Sciatic nerve (tissue), 2 donors: ENCODE data around the gene NUP188. TPM values are rescaled to one million over a fixed set of nuclear protein-coding genes. Genes with fewer than 3 reads are reported as not detected.

Source experiments
- ATAC-seq: fragments of 200-7000 bp; cut with Tn5 transposase; one replicate; pipeline ENCODE4 v1.9.1; 2020; ENCODE audit warnings: mild to moderate bottlenecking, moderate library complexity
- DNase-seq: peaks from one replicate; pipeline ENCODE4 v3.0.0-alpha.2; 2020; ENCODE audit warnings: low spot score
- intact Hi-C: fragments of 100-400 bp; cut with DNase I; formaldehyde crosslinking; loops from one replicate; pipeline ENCODE4 v1.14.2; 2022
- total RNA-seq: library from RNA; stranded (reverse); fragmentation: NEBNext Ultra II Directional; extraction: Animal tissue kit (Norgen Biotek cat#: 25700); gene quantifications from one replicate; pipeline ENCODE4 v1.2.1, GENCODE V29; 2021
- donor health status: DM: no; HTN: no; CAD: no.
- donor health status: DM: no; HTN: no; CAD: no.

NUP188 gene
- total RNA-seq, 1 donor from 2014 or later: 46.4 TPM

GRCh38 chr9:128912270-128912853, 35.1 kb upstream of the NUP188 start:
- DNase-seq: no peak
- peak; percentile 5 for ATAC-seq
- intact Hi-C loops: no loop called here

DNA sequence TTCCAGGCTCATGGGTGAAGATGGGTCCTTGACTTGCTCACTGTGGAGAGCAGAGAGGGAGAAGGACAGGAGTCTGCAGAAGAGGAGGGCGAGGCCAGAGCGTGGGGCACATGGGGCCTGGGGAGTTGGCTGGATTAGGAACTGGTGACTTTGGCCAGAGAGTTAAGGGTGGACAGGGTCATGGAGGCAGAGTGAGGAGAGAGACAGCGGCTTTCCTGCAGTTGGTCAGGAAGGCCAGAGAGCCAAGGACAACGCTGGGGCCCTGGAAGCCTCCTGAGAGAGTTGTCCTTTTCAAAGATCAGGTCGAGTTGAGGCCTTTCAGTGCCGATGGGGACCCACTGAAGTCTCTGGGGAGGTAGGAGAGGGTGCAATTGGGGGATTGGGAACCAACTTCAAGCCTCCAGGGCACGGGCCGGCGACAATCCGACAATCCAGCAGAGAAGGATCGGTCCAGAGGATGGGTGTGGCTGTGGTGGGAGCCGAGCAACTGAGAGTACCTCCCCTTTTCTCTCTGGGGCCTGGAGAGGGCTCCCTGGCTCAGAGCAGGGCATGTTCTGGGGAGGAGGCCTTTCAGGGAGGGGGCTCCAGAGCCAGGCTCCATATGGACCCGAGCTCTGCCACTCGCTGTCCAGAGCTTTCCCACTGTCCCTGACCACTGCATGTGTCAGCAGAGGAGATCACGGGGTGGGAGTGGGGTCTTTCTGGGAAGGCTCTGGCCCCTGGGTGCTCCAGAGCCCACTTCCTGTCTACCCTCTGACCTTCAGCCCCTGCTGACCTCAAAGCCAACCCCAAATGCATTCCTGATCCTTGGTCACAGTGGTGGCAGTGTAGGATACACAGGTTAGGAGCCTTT, 34.2 kb upstream of the NUP188 start:
- ATAC-seq (no peak), DNase-seq (no peak)
- intact Hi-C loops: no loop called here

DNA sequence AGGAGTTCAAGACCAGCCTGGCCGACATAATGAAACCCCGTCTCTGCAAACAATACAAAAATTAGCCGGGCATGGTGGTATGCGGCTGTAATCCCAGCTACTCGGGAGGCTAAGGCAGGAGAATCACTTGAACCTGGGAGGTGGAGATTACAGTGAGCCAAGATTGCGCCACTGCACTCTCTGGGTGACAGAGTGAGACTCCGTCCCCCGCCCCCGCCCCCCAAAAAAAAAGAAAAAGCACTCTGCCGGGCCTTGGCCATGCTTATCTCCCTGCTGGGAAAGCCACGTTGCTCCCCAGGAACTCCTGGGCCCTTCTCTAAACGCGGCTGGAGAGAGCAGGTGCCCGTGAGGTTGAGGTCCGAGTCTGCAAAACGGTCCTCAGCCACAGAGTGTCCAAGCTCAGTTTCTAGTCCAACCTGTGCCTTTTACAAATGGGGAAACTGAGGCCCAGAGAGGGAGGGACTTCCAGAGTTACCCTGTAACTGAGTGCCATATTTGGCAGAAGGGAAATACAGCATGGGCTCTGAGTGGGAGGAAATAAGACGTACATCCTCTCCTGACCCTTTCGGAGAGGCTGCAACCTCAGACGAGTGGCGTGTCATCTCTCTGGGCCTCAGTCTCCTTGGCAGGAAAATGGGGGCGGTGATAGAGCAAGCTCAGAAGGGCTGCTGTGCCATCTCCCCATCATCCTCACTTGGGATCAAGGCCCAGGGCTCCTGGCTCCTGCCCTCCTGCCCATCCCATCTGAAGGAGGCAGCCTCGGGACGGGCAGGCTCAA, 33.3 kb upstream of the NUP188 start:
- intact Hi-C loops: no loop called here
- no peak for DNase-seq
- no peak for ATAC-seq

DNA sequence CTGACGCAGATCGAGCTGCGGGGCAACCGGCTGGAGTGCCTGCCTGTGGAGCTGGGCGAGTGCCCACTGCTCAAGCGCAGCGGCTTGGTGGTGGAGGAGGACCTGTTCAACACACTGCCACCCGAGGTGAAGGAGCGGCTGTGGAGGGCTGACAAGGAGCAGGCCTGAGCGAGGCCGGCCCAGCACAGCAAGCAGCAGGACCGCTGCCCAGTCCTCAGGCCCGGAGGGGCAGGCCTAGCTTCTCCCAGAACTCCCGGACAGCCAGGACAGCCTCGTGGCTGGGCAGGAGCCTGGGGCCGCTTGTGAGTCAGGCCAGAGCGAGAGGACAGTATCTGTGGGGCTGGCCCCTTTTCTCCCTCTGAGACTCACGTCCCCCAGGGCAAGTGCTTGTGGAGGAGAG, 31.3 kb upstream of the NUP188 start:
- DNase-seq (no peak), ATAC-seq (peak; percentile 46)
- intact Hi-C loops: loop anchor here (5.0 kb wide), 1 partner anchor 34 kb away; the partner anchor contains the start of genes KYAT1 and LRRC8A

DNA sequence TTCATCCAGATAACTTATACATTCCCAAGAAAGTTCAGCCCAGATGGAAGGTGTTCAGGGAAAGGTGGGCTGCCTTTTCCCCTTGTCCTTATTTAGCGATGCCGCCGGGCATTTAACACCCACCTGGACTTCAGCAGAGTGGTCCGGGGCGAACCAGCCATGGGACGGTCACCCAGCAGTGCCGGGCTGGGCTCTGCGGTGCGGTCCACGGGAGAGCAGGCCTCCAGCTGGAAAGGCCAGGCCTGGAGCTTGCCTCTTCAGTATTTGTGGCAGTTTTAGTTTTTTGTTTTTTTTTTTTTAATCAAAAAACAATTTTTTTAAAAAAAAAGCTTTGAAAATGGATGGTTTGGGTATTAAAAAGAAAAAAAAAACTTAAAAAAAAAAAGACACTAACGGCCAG, 30.8 kb upstream of the NUP188 start:
- intact Hi-C loops: loop anchor here (5.0 kb wide), 1 partner anchor 34 kb away; the partner anchor contains the start of genes KYAT1 and LRRC8A
- ATAC-seq: no peak
- DNase-seq: no peak

GRCh38 chr9:128917151-128917849, 30.2 kb upstream of the NUP188 start:
- peak; percentile 89 for DNase-seq
- ATAC-seq: peak; percentile 80
- intact Hi-C loops: loop anchor here (5.0 kb wide), 1 partner anchor 35 kb away; the partner anchor contains the start of genes KYAT1 and LRRC8A

DNA sequence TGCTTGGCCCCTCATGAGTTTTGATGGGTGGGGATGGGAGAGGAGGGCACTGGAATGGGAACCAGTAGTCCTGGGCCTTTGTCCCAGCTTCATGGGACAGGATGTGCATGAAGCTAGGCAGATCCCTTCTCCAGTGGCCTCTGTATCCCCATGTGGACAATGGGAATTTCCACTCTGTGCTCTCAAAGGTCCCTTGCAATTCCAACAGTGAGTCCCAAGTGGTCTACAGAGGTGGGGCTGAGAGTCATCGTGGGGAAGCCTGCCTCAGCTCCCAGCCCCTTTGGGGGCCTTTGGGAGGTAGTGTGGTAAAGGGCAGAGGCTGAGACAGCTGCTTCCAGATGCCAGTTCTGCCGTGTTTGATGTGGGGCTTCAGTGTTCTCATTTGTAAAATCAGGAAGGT, 28.6 kb upstream of the NUP188 start:
- no peak for ATAC-seq
- intact Hi-C loops: loop anchor here (5.0 kb wide), 1 partner anchor 37 kb away; the partner anchor contains the start of genes KYAT1 and LRRC8A

DNA sequence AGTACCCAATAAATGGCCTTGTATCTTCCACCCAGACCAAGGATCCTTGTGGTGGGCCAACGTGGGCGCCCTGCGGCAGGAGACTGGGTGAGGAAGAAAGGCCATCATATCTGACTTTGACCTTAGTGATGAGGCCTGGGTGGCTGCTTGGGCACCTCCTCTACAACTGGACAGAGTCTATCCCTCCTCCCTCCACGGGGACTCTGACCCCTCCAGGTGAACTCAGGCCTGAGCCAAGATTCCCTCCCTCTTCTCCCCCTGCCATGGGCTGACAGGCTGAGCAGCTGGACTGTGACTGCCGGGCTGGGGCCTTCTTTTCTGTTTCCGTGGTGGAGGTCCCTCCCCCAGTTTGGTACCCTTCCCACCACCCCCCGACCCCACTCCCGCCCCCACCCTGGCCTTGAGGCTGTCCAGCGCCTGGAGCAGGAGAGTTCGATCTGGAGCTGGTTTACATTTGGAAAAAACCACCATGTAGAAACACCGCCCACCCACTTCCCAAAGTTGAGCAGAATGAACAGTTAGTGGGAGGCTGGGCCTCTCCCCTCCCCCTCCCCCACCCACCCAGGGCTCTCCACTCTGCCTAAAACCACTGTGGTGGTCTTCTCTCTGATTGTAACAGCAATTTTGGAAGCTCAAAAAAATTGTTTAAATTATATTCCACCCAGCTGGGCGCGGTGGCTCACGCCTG, 28.0 kb upstream of the NUP188 start:
- DNase-seq: no peak
- ATAC-seq: no peak
- intact Hi-C loops: loop anchor here (5.0 kb wide), 1 partner anchor 37 kb away; the partner anchor contains the start of genes KYAT1 and LRRC8A

More for the DNA sequence above, 28.6 kb upstream of the NUP188 start:
- DNase-seq: no peak

- ATAC-seq (peak; percentile 11), DNase-seq (no peak)
- intact Hi-C loops: no loop called here
Measured at GRCh38 chr9:128920381-128921058, 27.0 kb upstream of the NUP188 start, which contains the start of gene PHYHD1. TSS of gene PHYHD1 (plus strand) at chr9:128920982. CDS start at chr9:128922324, 1,342 bp downstream.

- intact Hi-C loops: no loop called here
- DNase-seq (peak; percentile 81), ATAC-seq (peak; percentile 87)
Measured at GRCh38 chr9:128921881-128922763, 25.4 kb upstream of the NUP188 start.

- DNase-seq (no peak), ATAC-seq (no peak)
- intact Hi-C loops: no loop called here
Measured at GRCh38 chr9:128923493-128923883, 24.0 kb upstream of the NUP188 start.

- intact Hi-C loops: loop anchor here (5.0 kb wide), 1 partner anchor 66 kb away; no protein-coding TSS in a partner anchor
- peak; percentile 81 for ATAC-seq
- no peak for DNase-seq
Measured at GRCh38 chr9:128927731-128928411, 19.6 kb upstream of the NUP188 start.

DNA sequence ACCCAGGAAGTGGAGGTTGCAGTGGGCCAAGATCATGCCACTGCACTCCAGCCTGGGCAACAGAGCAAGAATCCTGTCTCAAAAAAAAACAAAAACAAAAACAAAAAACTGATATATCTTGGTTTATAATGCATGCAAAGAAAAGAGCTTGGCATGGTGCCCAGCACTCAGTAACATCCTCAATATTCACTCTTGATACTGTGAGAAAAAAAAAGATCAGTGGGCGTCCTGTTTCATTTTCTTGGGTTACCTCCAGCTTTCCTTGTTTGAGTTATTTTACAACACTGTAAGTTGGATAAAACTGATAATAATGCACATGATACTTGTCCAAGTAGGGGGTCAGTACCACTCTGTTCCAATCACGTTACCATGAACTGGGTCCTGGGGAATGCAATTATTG, 18.9 kb upstream of the NUP188 start:
- DNase-seq (no peak), ATAC-seq (no peak)
- intact Hi-C loops: loop anchor here (5.0 kb wide), 1 partner anchor 66 kb away; no protein-coding TSS in a partner anchor

DNA sequence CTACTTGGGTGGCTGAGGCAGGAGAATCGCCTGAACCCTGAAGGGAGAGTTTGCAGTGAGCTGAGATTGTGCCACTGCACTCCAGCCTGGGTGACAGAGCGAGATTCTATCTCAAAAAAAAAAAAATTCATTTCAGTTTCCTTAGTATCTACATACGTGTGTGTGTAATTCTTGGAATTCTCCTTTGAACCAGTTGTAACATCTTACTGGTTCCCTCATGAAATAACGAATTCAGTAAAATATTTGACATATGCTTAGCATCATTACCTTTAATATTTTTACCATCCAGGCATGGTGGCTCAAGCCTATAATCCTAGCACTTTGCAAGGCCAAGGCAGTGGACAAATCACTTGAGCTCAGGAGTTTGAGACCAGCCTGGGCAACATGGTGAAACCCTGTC, 17.9 kb upstream of the NUP188 start:
- DNase-seq (no peak), ATAC-seq (no peak)
- intact Hi-C loops: loop anchor here (5.0 kb wide), 1 partner anchor 67 kb away; no protein-coding TSS in a partner anchor

- DNase-seq (no peak), ATAC-seq (no peak)
- intact Hi-C loops: no loop called here
Measured at GRCh38 chr9:128933731-128934130, 13.8 kb upstream of the NUP188 start.
